IPS DF 6.9 (cell line): Measurements from ENCODE around the gene BICD1.
"Not testable (repeated sequence)": the region's sequence is repeated elsewhere in the genome, so short reads cannot be mapped to it uniquely, and the experiment has no call there.

Experiments used
- DNase-seq: peaks from one replicate; pipeline ENCODE4 v3.0.0-alpha.2; 2013; ENCODE audit warnings: low read depth, low spot score
- H3K27ac ChIP-seq: one replicate; pipeline ENCODE4 v1.5.1; 2013; ENCODE audit warnings: low read length, control low read depth
- H3K27me3 ChIP-seq: 2 replicates; pipeline ENCODE4 v1.6.1; 2013; ENCODE audit warnings: mild to moderate bottlenecking, low read length; ENCODE audit not compliant: control insufficient read depth, insufficient read depth
- H3K36me3 ChIP-seq: 2 replicates; pipeline ENCODE4 v1.6.1; 2013; ENCODE audit warnings: low read length; ENCODE audit not compliant: control insufficient read depth, insufficient read depth
- H3K4me1 ChIP-seq: 2 replicates; pipeline ENCODE4 v1.6.1; 2013; ENCODE audit warnings: low read length; ENCODE audit not compliant: control insufficient read depth, insufficient read depth
- H3K4me3 ChIP-seq: 2 replicates; pipeline ENCODE4 v1.5.1; 2013; ENCODE audit warnings: mild to moderate bottlenecking, low read length
- H3K9me3 ChIP-seq: 2 replicates; pipeline ENCODE4 v1.6.1; 2013; ENCODE audit warnings: low read length, inconsistent platforms; ENCODE audit not compliant: control insufficient read depth, insufficient read depth
- WGBS: extraction: QIAGEN DNeasy Blood & Tissue Kit; methylation state at CpG from one replicate; pipeline ENCODE4 v1.1.7; 2013; ENCODE audit warnings: mixed read lengths, missing lambda C conversion rate; ENCODE audit not compliant: insufficient read length, insufficient coverage; 5-methylcytosine and 5-hydroxymethylcytosine counted together

BICD1 gene

GRCh38 chr12:32273063-32273522 is 166.4 kb downstream of the BICD1 start:
- Histone ChIP-seq H3K4me3 (no peak overlapping the region), H3K9me3 (no peaks in the 10 kb centered on the region), H3K27ac (no peak overlapping the region), H3K27me3 (no peaks in the 10 kb centered on the region), H3K4me1 (0 out of 2 replicates have a peak, but pooled peaks cover 2% of the 10 kb centered on the region), H3K36me3 (no peaks in the 10 kb centered on the region)
- no CpG with 5 or more reads among the region's 4 CpGs for WGBS
- DNase-seq, result no peak

DNA sequence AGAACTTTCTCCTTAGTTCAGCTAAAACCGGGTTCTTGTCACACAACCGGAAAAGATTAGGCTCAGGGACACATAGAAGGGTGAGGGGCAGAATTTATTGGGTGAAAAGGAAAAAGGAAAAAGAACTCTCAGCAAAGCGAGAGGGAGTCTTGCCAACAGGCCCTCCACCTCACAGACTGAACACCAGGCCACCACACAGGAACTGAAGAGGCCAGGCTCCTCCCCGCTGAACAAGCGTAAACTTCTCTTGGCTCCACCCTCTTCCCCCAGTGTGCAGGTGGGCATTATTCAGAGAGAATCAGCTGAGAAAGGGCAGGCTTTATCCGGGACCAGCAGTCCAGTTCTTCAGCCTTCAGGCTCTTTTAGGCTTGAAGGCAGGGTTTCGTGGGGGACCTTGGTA is 167.1 kb downstream of the BICD1 start:
- Histone ChIP-seq H3K4me1 (0 out of 2 replicates have a peak, but pooled peaks cover 2% of the 10 kb centered on the region), H3K27me3 (no peaks in the 10 kb centered on the region), H3K27ac (no peak overlapping the region), H3K9me3 (no peaks in the 10 kb centered on the region), H3K36me3 (no peaks in the 10 kb centered on the region), H3K4me3 (no peak overlapping the region)
- no peak for DNase-seq
- WGBS, result no CpG with 5 or more reads among the region's 7 CpGs

- 0 out of 2 replicates have a peak, but pooled peaks cover 2% of the 10 kb centered on the region for H3K4me1 ChIP-seq
- no peak for DNase-seq
- no CpG with 5 or more reads among the region's 2 CpGs for WGBS
Observed at GRCh38 chr12:32274665-32275064, 168.0 kb downstream of the BICD1 start.

DNA sequence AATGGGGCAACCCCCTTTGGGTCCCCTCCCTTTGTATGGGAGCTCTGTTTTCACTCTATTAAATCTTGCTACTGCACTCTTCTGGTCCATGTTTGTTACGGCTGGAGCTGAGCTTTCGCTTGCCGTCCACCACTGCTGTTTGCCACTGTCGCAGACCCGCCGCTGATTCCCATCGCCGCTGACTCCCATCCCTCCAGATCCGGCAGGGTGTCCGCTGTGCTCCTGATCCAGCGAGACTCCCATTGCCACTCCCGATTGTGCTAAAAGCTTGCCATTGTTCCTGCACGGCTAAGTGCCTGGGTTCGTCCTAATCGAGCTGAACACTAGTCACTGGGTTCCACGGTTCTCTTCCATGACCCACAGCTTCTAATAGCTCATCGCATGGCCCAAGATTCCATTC is 168.9 kb downstream of the BICD1 start:
- not testable (repeated sequence) for H3K4me3 ChIP-seq, H3K9me3 ChIP-seq, H3K27ac ChIP-seq, H3K4me1 ChIP-seq, H3K27me3 ChIP-seq, DNase-seq, H3K36me3 ChIP-seq
- WGBS, result no CpG with 5 or more reads among the region's 17 CpGs

More at GRCh38 chr12:32274665-32275064, 168.0 kb downstream of the BICD1 start:
- H3K4me3 ChIP-seq, result no peak overlapping the region
- H3K9me3 ChIP-seq, result no peaks in the 10 kb centered on the region
- no peaks in the 10 kb centered on the region for H3K36me3 ChIP-seq
- H3K27ac ChIP-seq, result no peak overlapping the region
- no peaks in the 10 kb centered on the region for H3K27me3 ChIP-seq

DNA sequence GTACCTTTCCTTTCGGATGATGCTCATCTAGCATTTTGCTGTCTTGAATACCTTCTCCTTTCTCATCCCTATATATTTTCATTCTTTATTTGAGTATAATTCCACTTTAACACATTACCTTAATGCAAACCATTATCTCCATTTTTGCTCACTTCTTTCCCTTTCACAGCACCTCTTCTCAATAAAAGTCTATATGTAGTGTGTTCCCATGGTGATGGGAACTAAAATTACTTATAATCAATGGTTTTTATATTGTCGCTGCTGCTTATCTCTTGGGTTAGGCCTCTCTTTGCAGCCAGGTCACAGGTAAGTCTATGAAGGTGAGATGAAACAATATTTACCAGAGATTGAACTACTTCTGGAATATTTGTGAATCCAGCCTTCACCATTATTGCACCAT is 171.1 kb downstream of the BICD1 start:
- DNase-seq, result no peak
- no CpG with 5 or more reads among the region's 2 CpGs for WGBS
- no peaks in the 10 kb centered on the region for H3K4me1 ChIP-seq
- no peak overlapping the region for H3K4me3 ChIP-seq
- no peaks in the 10 kb centered on the region for H3K36me3 ChIP-seq
- H3K9me3 ChIP-seq, result no peaks in the 10 kb centered on the region; the same call in 1 of the 2 replicates
- H3K27me3 ChIP-seq, result no peaks in the 10 kb centered on the region
- H3K27ac ChIP-seq, result no peak overlapping the region

DNA sequence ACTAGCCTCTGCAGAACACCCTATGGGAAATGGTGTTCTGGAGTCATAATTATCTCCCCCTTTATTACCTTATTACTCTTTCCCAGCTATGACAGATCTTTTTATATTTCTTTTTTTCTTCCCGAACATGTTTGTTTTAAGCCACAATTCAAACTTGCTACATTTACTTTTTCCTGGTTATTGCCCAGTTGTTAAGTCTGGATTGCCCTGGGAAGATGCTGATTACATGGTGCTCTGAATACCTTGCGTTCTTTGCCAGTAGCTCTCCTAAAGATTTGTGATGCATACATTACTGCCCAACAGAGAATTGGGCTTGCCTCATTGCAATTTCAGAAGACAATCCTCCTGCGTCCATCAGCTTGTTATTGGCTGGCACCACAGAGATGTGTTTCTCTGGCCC is 174.5 kb downstream of the BICD1 start:
- H3K36me3 ChIP-seq, result no peaks in the 10 kb centered on the region
- no peak for DNase-seq
- no CpG with 5 or more reads among the region's 3 CpGs for WGBS
- no peaks in the 10 kb centered on the region; the same call in 1 of the 2 replicates for H3K9me3 ChIP-seq
- peaks cover 1% of the 10 kb centered on the region; the same call in 1 of the 2 replicates for H3K4me1 ChIP-seq
- H3K27ac ChIP-seq, result no peak overlapping the region
- no peak overlapping the region for H3K4me3 ChIP-seq
- no peaks in the 10 kb centered on the region for H3K27me3 ChIP-seq

GRCh38 chr12:32284561-32284960 is 177.9 kb downstream of the BICD1 start:
- H3K27me3 ChIP-seq, result no peaks in the 10 kb centered on the region
- no peak overlapping the region for H3K4me3 ChIP-seq
- no peak overlapping the region for H3K27ac ChIP-seq
- no CpG with 5 or more reads among the region's 9 CpGs for WGBS
- H3K9me3 ChIP-seq, result no peaks in the 10 kb centered on the region; the same call in 1 of the 2 replicates
- DNase-seq, result no peak
- H3K4me1 ChIP-seq, result peaks cover 1% of the 10 kb centered on the region; the same call in 1 of the 2 replicates
- H3K36me3 ChIP-seq, result no peaks in the 10 kb centered on the region

- no CpG with 5 or more reads among the region's 2 CpGs for WGBS
- Histone ChIP-seq H3K27me3 (no peaks in the 10 kb centered on the region), H3K27ac (no peak overlapping the region), H3K4me3 (no peak overlapping the region), H3K4me1 (peaks cover 1% of the 10 kb centered on the region; the same call in 1 of the 2 replicates), H3K36me3 (no peaks in the 10 kb centered on the region), H3K9me3 (no peaks in the 10 kb centered on the region; the same call in 1 of the 2 replicates)
- DNase-seq, result no peak
Observed at GRCh38 chr12:32285021-32285420, 178.4 kb downstream of the BICD1 start.

GRCh38 chr12:32285489-32285888 is 178.8 kb downstream of the BICD1 start:
- Histone ChIP-seq H3K4me3 (no peak overlapping the region), H3K27ac (no peak overlapping the region), H3K36me3 (no peaks in the 10 kb centered on the region), H3K27me3 (no peaks in the 10 kb centered on the region), H3K4me1 (peaks cover 1% of the 10 kb centered on the region; the same call in 1 of the 2 replicates), H3K9me3 (no peaks in the 10 kb centered on the region; the same call in 1 of the 2 replicates)
- no CpG with 5 or more reads among the region's 2 CpGs for WGBS
- DNase-seq, result no peak

- Histone ChIP-seq H3K4me3 (no peak overlapping the region), H3K9me3 (no peaks in the 10 kb centered on the region), H3K27ac (no peak overlapping the region), H3K36me3 (no peaks in the 10 kb centered on the region), H3K27me3 (no peaks in the 10 kb centered on the region), H3K4me1 (no peaks in the 10 kb centered on the region)
- no peak for DNase-seq
Observed at GRCh38 chr12:32290411-32290810, 183.8 kb downstream of the BICD1 start.

DNA sequence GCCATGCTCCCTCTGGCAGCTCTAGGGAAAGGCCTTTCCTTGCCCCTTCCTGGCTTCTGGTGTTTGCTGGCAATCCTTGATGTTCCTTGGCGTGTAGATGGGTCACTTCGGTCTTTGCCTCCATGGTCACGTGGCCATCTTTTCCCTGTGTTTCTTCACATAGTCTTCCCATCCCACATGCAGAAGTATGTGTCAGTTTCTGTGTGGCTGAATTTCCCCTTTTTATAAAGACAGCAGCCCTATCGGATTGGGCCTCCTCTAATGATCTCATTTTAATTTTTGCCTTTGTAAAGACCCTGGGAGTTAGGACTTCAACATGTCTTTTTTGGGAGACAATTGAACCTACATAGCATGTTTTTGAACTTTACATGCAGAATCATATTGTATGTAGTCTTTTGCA is 185.5 kb downstream of the BICD1 start:
- Histone ChIP-seq H3K36me3 (no peaks in the 10 kb centered on the region), H3K4me1 (no peaks in the 10 kb centered on the region), H3K27ac (no peak overlapping the region), H3K9me3 (no peaks in the 10 kb centered on the region), H3K27me3 (no peaks in the 10 kb centered on the region), H3K4me3 (no peak overlapping the region)
- no peak for DNase-seq
- no CpG with 5 or more reads among the region's 4 CpGs for WGBS
